Chondrocyte (in vitro differentiated cells): ENCODE results near the gene PRELID3B. TPM values are rescaled to one million over a fixed set of nuclear protein-coding genes. Genes with fewer than 3 reads are reported as not detected.
A peak's percentile ranks its signal among the peaks of the same experiment; 100 is the strongest.
"Not testable (repeated sequence)": the region's sequence is repeated elsewhere in the genome, so short reads cannot be mapped to it uniquely, and the experiment has no call there.

Experiments
- DNase-seq: peaks from one replicate; pipeline ENCODE4 v3.0.0; 2021; ENCODE audit warnings: mixed read lengths, low spot score
- H3K27ac Mint-ChIP-seq: one replicate; pipeline ENCODE4 v1.8.0; 2021; ENCODE audit warnings: mild to moderate bottlenecking, moderate library complexity, mixed read lengths; ENCODE audit not compliant: unreplicated experiment
- H3K27me3 Mint-ChIP-seq: 2 replicates; pipeline ENCODE4 v1.8.0; 2021; ENCODE audit warnings: low read depth, mixed read lengths
- H3K36me3 Mint-ChIP-seq: 2 replicates; pipeline ENCODE4 v1.8.0; 2021; ENCODE audit warnings: low read depth, mixed read lengths
- H3K4me1 Mint-ChIP-seq: 2 replicates; pipeline ENCODE4 v1.8.0; 2021; ENCODE audit warnings: low read depth, mild to moderate bottlenecking, mixed read lengths
- H3K4me3 Mint-ChIP-seq: one replicate; pipeline ENCODE4 v1.8.0; 2021; ENCODE audit warnings: mild to moderate bottlenecking, moderate library complexity, mixed read lengths; ENCODE audit not compliant: unreplicated experiment
- H3K9me3 Mint-ChIP-seq: 2 replicates; pipeline ENCODE4 v1.8.0; 2021; ENCODE audit warnings: low read depth, mixed read lengths
- total RNA-seq: library from RNA; stranded (reverse); gene quantifications from 3 replicates; pipeline ENCODE4 v1.2.1, GENCODE V29; 2021
- TF ChIP-seq, protein P1 (sequence below): fragments of 200-600 bp; sonication (generic); IDR thresholded peaks from 2 replicates; pipeline ENCODE4 v1.5.0; 2021; ENCODE audit warnings: antibody characterized with exemption, mild to moderate bottlenecking, moderate library complexity

PRELID3B gene
- total RNA-seq, 1 donor from 2014 or later: 41.1 TPM

DNA sequence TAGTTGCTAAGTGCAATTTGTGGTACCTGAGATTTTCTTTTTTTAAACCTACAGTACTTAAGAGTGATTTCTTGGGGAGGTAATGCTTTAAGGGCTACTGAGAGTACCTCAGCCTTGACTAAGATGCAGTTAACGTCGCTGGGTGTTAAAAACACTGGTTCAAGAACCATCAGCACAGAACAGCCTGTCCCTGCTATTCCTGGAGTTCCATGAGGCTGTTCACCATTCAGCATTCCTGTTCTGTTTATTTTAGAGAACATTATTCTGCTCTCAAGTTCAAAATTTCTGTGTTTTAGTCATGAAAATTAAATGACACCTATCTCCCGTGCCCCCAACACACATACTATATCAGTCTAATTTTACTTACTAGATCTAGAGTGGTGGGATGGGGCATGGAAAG lies 1.7 kb upstream of the PRELID3B start:
- Mint-ChIP-seq H3K4me1 (peaks cover 42% of the 10 kb centered on the region), H3K36me3 (peaks cover 5% of the 10 kb centered on the region), H3K27me3 (no peaks in the 10 kb centered on the region), H3K9me3 (no peaks in the 10 kb centered on the region), H3K4me3 (no peak overlapping the region), H3K27ac (no peak overlapping the region)
- TF ChIP-seq, protein P1, sequence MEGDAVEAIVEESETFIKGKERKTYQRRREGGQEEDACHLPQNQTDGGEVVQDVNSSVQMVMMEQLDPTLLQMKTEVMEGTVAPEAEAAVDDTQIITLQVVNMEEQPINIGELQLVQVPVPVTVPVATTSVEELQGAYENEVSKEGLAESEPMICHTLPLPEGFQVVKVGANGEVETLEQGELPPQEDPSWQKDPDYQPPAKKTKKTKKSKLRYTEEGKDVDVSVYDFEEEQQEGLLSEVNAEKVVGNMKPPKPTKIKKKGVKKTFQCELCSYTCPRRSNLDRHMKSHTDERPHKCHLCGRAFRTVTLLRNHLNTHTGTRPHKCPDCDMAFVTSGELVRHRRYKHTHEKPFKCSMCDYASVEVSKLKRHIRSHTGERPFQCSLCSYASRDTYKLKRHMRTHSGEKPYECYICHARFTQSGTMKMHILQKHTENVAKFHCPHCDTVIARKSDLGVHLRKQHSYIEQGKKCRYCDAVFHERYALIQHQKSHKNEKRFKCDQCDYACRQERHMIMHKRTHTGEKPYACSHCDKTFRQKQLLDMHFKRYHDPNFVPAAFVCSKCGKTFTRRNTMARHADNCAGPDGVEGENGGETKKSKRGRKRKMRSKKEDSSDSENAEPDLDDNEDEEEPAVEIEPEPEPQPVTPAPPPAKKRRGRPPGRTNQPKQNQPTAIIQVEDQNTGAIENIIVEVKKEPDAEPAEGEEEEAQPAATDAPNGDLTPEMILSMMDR: no peak
- DNase-seq: no peak

DNA sequence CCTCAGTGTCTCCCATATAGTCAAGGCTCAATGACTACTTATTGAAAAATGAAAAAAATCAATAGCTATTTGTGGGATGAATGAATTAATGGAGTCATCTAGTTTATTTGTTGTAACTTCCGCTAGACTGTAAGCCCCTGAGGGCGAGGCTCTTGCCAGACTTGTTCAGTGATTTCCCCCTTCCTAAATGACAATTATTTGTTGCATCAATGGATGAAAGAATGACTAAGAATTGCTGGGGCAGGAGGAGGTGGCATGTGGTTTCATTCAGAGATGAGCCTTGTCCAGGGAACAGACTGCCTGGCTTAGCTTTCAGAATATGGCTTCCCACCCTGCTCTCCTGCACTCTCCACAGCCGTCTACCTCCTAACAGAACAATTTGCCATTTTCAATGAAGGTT lies 1.1 kb upstream of the PRELID3B start:
- no peak overlapping the region for H3K4me3 Mint-ChIP-seq
- TF ChIP-seq, protein P1: no peak
- no peaks in the 10 kb centered on the region for H3K9me3 Mint-ChIP-seq
- peaks cover 5% of the 10 kb centered on the region for H3K36me3 Mint-ChIP-seq
- H3K4me1 Mint-ChIP-seq: peaks cover 46% of the 10 kb centered on the region
- no peak overlapping the region for H3K27ac Mint-ChIP-seq
- H3K27me3 Mint-ChIP-seq: no peaks in the 10 kb centered on the region
- no peak for DNase-seq

DNA sequence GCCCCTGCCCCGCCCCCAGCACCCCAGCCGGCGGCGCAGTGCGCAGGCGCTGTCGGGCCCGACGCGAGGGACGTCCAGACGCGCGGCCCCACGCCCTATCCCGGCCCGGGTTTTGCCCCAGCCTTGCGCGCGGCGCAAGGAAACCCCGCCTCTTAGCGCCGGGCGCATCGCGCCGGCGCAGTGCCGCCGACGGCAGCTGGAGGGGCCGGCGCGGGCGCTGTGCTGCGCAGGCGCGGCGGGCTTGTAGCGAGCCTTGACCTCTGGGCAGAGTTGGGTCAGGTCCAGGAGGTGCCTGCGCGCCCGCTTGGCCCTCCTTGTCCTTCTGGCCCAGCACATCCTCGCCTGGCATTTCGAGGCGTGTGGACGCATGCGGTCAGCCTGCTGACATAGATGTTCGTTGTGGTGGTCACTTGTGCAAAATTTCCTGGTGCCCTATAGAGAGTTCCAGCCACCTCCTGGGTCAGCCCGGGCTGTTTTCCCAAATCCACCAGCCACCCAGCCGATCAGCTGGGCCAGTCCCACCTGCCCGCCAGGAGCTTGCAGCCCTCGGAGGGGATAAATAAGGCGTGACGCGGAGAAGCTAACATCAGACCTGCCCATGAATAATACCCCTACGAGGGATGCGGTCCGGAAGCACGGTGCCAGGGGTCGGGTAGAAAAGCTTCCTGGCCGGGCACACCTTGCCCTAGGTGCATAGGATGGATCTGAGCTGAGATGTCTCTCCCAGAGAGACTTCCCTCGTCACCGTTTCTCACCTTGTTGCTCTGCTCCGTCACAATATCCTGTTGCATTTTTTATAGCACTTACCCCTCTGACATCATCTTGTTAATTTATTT lies 428 bp upstream of the PRELID3B start:
- H3K27me3 Mint-ChIP-seq: no peaks in the 10 kb centered on the region
- H3K4me1 Mint-ChIP-seq: peaks cover 41% of the 10 kb centered on the region
- H3K36me3 Mint-ChIP-seq: peaks cover 5% of the 10 kb centered on the region
- TF ChIP-seq, protein P1: no peak
- no peaks in the 10 kb centered on the region for H3K9me3 Mint-ChIP-seq
- DNase-seq: peak; percentile 95
- H3K4me3 Mint-ChIP-seq: peak overlapping the region; percentile 84
- H3K27ac Mint-ChIP-seq: peak overlapping the region; percentile 75

DNA sequence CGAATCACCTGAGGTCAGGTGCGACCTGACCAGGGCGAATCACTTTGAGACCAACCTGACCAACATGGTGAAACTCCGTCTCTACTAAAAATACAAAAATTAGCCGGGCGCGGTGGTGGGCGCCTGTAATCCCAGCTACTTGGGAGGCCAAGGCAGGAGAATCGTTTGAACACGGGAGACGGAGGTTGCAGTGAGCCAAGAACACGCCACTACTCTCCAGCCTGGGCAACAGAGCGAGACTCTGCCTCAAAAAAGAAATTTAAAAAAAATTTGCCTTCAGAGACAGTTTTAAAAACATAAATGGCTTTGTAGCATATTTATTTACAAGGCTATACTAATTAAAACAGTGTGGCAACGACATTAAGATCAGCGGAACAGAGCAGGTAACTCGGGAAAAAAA lies 1.1 kb downstream of the PRELID3B start:
- Mint-ChIP-seq H3K4me3 (peak overlapping the region; percentile 84), H3K36me3 (peaks cover 15% of the 10 kb centered on the region), H3K4me1 (peaks cover 38% of the 10 kb centered on the region)
- DNase-seq, H3K27ac Mint-ChIP-seq, H3K9me3 Mint-ChIP-seq, H3K27me3 Mint-ChIP-seq: not testable (repeated sequence)

DNA sequence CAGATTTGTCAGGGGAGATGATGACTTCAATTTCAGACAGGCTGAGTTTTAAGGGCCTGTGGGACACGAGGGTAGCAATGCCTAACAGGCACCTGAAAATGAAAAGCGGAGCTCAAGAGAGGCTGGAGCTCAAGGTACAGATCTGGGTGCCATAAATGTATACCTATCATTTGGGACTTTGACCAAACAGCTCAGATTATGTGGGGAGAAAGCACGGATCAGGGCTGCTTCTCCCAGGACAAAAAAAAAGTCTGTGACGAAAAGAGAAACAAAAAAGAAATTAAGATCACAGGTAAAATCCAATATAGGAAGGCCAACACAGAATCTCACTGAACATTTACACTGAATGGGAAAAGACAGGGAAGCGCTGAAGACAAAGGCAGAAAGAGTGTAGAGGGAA lies 1.9 kb downstream of the PRELID3B start:
- no peak for DNase-seq
- Mint-ChIP-seq H3K9me3 (no peaks in the 10 kb centered on the region), H3K4me1 (peaks cover 38% of the 10 kb centered on the region), H3K27me3 (no peaks in the 10 kb centered on the region), H3K4me3 (peak overlapping the region; percentile 84), H3K27ac (peak overlapping the region; percentile 30), H3K36me3 (peaks cover 18% of the 10 kb centered on the region)
- TF ChIP-seq, protein P1: no peak

DNA sequence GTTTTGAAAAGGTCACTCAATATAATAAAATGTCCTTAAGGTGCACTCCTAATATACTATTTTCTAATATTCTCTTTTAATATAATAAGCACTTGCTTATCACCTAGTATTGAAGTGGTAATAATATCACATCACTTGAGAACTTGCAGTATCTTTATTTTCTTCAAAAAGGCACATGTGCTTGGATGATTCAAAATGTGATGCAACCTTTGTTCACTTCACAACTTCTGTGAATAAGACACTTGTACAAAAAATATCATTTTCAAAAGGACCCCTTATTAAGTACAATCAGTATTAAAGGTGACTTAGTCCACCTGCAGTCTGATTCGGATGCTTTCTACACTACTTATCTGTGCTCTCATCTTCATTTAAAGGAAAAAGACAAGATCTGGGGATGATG lies 3.4 kb downstream of the PRELID3B start:
- peaks cover 22% of the 10 kb centered on the region for H3K36me3 Mint-ChIP-seq
- H3K4me3 Mint-ChIP-seq: no peak overlapping the region
- no peak for DNase-seq
- no peaks in the 10 kb centered on the region for H3K27me3 Mint-ChIP-seq
- TF ChIP-seq, protein P1: no peak
- peaks cover 38% of the 10 kb centered on the region for H3K4me1 Mint-ChIP-seq
- H3K9me3 Mint-ChIP-seq: no peaks in the 10 kb centered on the region
- H3K27ac Mint-ChIP-seq: peak overlapping the region; percentile 67
